Panc1 (cell line): Measurements from ENCODE around the gene VAT1.

ENCODE experiments used
- SIN3A ChIP-seq: IDR thresholded peaks from 2 replicates; pipeline ENCODE4 v1.6.1; 2012; ENCODE audit warnings: low read depth, mild to moderate bottlenecking, low read length, moderate library complexity, borderline replicate concordance; ENCODE audit not compliant: insufficient read depth
- TF ChIP-seq, protein P1 (sequence below), 2 experiments: IDR thresholded peaks; 2 replicates each; pipeline ENCODE4 v1.6.1; 2011 to 2012; ENCODE audit warnings: low read depth in 2 of 2, control low read depth in 1 of 2, low read length in 1 of 2, mild to moderate bottlenecking in 1 of 2, moderate library complexity in 1 of 2; ENCODE audit not compliant: insufficient read depth in 1 of 2
- TF ChIP-seq, protein P2 (sequence below): fragments of 450-650 bp; IDR thresholded peaks from 2 replicates; pipeline ENCODE4 v1.5.1; 2017; ENCODE audit warnings: mild to moderate bottlenecking

DNA sequence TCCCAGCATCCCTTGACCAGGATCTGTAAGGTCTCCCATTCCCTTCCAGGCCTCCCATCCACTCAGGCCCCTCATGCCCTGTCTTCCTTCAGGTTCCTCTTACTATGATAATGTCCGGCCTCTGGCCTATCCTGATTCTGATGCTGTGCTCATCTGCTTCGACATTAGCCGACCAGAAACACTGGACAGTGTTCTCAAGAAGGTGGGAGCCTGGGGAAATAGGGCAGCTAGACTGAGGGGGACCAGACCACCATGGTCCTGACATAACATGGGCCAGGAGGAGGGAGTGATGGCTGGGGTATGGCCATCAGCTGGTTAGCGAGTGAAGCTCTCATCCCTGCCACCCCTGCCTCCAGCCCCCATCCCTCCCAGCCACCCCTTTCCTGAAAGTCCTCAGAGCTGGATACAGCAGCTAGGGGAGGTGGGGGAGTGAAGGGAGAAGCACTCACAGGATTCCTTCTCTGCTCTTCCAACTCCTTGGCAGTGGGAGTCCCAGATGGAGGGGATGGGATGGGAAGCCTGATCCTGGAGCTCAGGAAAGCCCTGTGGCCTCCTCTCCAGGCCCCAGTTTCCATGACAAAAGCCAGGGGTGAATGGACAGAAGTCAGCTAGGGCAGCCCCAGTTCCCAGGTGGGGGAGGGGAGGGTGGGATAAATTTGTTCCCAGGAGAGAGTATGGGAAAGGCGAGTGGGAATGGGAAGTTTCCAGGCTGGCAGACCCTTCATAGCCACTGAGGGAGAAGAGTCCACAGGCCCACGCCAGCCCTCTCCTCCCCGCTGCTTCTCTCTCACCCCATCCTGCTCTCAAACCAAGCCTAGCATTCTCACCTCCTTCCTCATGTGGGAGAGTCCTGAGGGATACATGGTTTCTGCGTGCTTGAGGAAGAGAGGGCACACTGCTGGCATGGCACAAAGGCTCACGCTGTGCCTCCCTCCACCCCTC lies 5.2 kb upstream of the VAT1 start:
- TF ChIP-seq, protein P1, sequence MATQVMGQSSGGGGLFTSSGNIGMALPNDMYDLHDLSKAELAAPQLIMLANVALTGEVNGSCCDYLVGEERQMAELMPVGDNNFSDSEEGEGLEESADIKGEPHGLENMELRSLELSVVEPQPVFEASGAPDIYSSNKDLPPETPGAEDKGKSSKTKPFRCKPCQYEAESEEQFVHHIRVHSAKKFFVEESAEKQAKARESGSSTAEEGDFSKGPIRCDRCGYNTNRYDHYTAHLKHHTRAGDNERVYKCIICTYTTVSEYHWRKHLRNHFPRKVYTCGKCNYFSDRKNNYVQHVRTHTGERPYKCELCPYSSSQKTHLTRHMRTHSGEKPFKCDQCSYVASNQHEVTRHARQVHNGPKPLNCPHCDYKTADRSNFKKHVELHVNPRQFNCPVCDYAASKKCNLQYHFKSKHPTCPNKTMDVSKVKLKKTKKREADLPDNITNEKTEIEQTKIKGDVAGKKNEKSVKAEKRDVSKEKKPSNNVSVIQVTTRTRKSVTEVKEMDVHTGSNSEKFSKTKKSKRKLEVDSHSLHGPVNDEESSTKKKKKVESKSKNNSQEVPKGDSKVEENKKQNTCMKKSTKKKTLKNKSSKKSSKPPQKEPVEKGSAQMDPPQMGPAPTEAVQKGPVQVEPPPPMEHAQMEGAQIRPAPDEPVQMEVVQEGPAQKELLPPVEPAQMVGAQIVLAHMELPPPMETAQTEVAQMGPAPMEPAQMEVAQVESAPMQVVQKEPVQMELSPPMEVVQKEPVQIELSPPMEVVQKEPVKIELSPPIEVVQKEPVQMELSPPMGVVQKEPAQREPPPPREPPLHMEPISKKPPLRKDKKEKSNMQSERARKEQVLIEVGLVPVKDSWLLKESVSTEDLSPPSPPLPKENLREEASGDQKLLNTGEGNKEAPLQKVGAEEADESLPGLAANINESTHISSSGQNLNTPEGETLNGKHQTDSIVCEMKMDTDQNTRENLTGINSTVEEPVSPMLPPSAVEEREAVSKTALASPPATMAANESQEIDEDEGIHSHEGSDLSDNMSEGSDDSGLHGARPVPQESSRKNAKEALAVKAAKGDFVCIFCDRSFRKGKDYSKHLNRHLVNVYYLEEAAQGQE (IDR thresholded peaks at IDR 0.05; ENCODE audit: insufficient read depth in 1 of 2, low read depth in 2 of 2, low read length in 1 of 2): no peak
- TF ChIP-seq, protein P2, sequence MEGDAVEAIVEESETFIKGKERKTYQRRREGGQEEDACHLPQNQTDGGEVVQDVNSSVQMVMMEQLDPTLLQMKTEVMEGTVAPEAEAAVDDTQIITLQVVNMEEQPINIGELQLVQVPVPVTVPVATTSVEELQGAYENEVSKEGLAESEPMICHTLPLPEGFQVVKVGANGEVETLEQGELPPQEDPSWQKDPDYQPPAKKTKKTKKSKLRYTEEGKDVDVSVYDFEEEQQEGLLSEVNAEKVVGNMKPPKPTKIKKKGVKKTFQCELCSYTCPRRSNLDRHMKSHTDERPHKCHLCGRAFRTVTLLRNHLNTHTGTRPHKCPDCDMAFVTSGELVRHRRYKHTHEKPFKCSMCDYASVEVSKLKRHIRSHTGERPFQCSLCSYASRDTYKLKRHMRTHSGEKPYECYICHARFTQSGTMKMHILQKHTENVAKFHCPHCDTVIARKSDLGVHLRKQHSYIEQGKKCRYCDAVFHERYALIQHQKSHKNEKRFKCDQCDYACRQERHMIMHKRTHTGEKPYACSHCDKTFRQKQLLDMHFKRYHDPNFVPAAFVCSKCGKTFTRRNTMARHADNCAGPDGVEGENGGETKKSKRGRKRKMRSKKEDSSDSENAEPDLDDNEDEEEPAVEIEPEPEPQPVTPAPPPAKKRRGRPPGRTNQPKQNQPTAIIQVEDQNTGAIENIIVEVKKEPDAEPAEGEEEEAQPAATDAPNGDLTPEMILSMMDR: no peak
- TF ChIP-seq SIN3A: no peak
